Smooth muscle cell (in vitro differentiated cells): ENCODE measurements around the gene REM2. TPM values are rescaled to one million over a fixed set of nuclear protein-coding genes. Genes with fewer than 3 reads are reported as not detected.

Experiments
- DNase-seq: peaks from one replicate; lab custom pipeline; 2025; ENCODE audit not compliant: unreplicated experiment; lab: John Stamatoyannopoulos, UW
- H2AFZ ChIP-seq: fragments of 200-600 bp; sonication (generic); 2 replicates; pipeline ENCODE4 v1.6.0; 2016; ENCODE audit warnings: antibody characterized with exemption, low read depth, mild to moderate bottlenecking
- H3F3A ChIP-seq: fragments of 200-600 bp; sonication (generic); 2 replicates; pipeline ENCODE4 v1.6.0; 2017; ENCODE audit warnings: antibody characterized with exemption, low read depth
- H3K27ac ChIP-seq: fragments of 200-600 bp; sonication (generic); 2 replicates; pipeline ENCODE4 v1.5.1; 2016; ENCODE audit warnings: low read depth, mild to moderate bottlenecking
- H3K27me3 ChIP-seq: fragments of 200-600 bp; sonication (generic); 2 replicates; pipeline ENCODE4 v1.6.1; 2016; ENCODE audit warnings: low read depth, mild to moderate bottlenecking
- H3K36me3 ChIP-seq: fragments of 200-600 bp; sonication (generic); 2 replicates; pipeline ENCODE4 v1.5.1; 2016; ENCODE audit warnings: low read depth
- H3K4me1 ChIP-seq: fragments of 200-600 bp; sonication (generic); 2 replicates; pipeline ENCODE4 v1.5.1; 2016; ENCODE audit warnings: low read depth
- H3K4me2 ChIP-seq: fragments of 200-600 bp; sonication (generic); 2 replicates; pipeline ENCODE4 v1.6.0; 2016; ENCODE audit warnings: mild to moderate bottlenecking
- H3K4me3 ChIP-seq: fragments of 200-600 bp; sonication (generic); 2 replicates; pipeline ENCODE4 v1.5.1; 2016; ENCODE audit warnings: mild to moderate bottlenecking
- H3K79me2 ChIP-seq: fragments of 200-600 bp; sonication (generic); 2 replicates; pipeline ENCODE4 v1.6.0; 2016; ENCODE audit warnings: low read depth, mild to moderate bottlenecking
- H3K9ac ChIP-seq: fragments of 200-600 bp; sonication (generic); 2 replicates; pipeline ENCODE4 v1.6.0; 2016; ENCODE audit warnings: low read depth
- H3K9me3 ChIP-seq: fragments of 200-600 bp; sonication (generic); replicated peaks from 2 replicates; pipeline ENCODE4 v1.5.1; 2016; ENCODE audit warnings: low read depth
- H4K20me1 ChIP-seq: fragments of 200-600 bp; sonication (generic); 2 replicates; pipeline ENCODE4 v1.6.0; 2016; ENCODE audit warnings: low read depth
- WGBS: methylation state at CpG from one replicate; pipeline ENCODE4 v1.1.7; 2016; ENCODE audit warnings: low lambda C conversion rate; 5-methylcytosine and 5-hydroxymethylcytosine counted together
- polyA plus RNA-seq: library from polyadenylated mRNA; unstranded; fragments of >200 nt; fragmentation: Nextera tagmentation; extraction: Ambion mirVana; gene quantifications from 2 replicates; pipeline ENCODE4 v1.2.1, GENCODE V29; 2016
- total RNA-seq: library from RNA; depleted of rRNA; stranded (reverse); fragments of >200 nt; gene quantifications from 2 replicates; pipeline ENCODE4 v1.2.3, GENCODE V29; 2014
- TF ChIP-seq, protein P1 (sequence below): fragments of 200-600 bp; sonication (generic); IDR thresholded peaks from 2 replicates; pipeline ENCODE4 v1.5.1; 2017; ENCODE audit warnings: borderline replicate concordance, mild to moderate bottlenecking, antibody characterized with exemption; ENCODE audit not compliant: insufficient read depth, poor library complexity, severe bottlenecking

REM2 gene
- total and polyA plus RNA-seq, 2 experiments from 2014 or later, result 1.6 to 2.6 TPM

DNA sequence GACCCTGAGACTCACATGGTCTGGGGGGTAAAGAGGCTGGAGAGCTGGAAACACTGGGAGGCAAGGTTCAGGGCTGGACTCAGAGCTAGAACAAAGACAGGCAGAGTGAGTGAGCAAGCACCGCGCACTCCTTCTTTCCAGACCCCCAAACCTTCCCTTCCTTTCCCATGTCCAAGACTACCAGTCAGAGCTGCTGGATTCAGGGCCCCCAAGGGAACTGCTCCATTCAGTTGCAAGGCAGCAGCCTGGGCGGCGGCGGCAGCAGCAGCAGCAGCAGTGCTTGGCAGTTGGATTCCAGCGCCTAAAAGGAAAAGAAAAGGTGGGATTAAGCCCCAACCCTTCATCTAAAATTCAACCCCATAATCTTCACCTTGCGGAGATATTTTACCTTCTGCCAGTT is 18.8 kb downstream of the REM2 start:
- Histone ChIP-seq H2AFZ (no peak overlapping the region), H3K27me3 (no peaks in the 10 kb centered on the region), H3K27ac (no peak overlapping the region), H3K9me3 (no peaks in the 10 kb centered on the region), H3F3A (peaks cover 16% of the 10 kb centered on the region), H3K36me3 (peaks cover 11% of the 10 kb centered on the region), H3K79me2 (no peaks in the 10 kb centered on the region), H4K20me1 (no peaks in the 10 kb centered on the region), H3K9ac (no peak overlapping the region), H3K4me2 (no peak overlapping the region), H3K4me1 (peaks cover 10% of the 10 kb centered on the region), H3K4me3 (no peak overlapping the region)
- no peak for DNase-seq
- TF ChIP-seq, protein P1, sequence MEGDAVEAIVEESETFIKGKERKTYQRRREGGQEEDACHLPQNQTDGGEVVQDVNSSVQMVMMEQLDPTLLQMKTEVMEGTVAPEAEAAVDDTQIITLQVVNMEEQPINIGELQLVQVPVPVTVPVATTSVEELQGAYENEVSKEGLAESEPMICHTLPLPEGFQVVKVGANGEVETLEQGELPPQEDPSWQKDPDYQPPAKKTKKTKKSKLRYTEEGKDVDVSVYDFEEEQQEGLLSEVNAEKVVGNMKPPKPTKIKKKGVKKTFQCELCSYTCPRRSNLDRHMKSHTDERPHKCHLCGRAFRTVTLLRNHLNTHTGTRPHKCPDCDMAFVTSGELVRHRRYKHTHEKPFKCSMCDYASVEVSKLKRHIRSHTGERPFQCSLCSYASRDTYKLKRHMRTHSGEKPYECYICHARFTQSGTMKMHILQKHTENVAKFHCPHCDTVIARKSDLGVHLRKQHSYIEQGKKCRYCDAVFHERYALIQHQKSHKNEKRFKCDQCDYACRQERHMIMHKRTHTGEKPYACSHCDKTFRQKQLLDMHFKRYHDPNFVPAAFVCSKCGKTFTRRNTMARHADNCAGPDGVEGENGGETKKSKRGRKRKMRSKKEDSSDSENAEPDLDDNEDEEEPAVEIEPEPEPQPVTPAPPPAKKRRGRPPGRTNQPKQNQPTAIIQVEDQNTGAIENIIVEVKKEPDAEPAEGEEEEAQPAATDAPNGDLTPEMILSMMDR, result no peak
- 97% methylated on average over 7 of the region's 7 CpGs for WGBS

DNA sequence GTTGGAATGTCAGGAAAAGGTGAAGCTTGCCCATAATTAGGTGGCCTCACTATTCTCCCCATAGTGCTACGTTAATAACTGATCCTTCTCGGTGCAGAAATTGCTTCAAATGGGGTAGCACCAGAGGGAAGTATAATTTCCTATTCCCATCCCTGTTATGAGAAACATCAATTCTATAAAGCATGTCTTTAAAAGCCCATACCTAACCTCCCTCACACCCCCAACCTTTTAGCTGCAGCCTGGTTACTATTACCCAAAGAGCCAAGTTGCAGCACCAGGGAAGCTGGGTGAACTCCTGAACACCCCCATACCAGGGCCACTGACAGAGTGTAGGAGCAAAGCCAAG is 20.7 kb downstream of the REM2 start:
- Histone ChIP-seq H3K4me2 (no peak overlapping the region), H3K79me2 (peaks cover 10% of the 10 kb centered on the region), H3K4me3 (no peak overlapping the region), H3K9ac (no peak overlapping the region), H3F3A (peaks cover 6% of the 10 kb centered on the region), H3K4me1 (peaks cover 9% of the 10 kb centered on the region), H4K20me1 (no peaks in the 10 kb centered on the region), H3K9me3 (no peaks in the 10 kb centered on the region), H2AFZ (no peak overlapping the region), H3K27me3 (no peaks in the 10 kb centered on the region), H3K36me3 (peaks cover 11% of the 10 kb centered on the region), H3K27ac (no peak overlapping the region)
- 100% methylated on average over 2 of the region's 2 CpGs for WGBS
- TF ChIP-seq, protein P1, result no peak
- no peak for DNase-seq

DNA sequence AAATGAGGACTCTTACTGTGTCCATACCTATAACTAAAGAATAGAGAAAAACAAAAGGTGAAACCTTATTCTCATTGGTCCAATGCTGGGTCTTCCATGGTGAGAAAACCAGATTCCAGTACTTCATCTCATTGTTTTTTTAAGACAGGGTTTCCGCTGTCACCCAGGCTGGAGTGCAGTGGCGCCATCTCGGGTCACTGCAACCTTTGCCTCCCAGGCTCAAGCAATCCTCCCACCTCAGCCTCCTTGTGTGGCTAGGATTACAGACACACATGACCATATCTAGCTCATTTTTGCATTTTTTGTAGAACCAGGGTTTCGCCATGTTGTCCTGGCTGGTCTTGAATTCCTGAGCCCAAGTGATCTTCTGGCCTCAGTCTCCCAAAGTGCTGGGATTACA is 22.6 kb downstream of the REM2 start:
- TF ChIP-seq, protein P1, result no peak
- Histone ChIP-seq H4K20me1 (no peaks in the 10 kb centered on the region), H3K9me3 (no peaks in the 10 kb centered on the region), H2AFZ (no peak overlapping the region), H3K36me3 (peaks cover 16% of the 10 kb centered on the region), H3K4me1 (no peaks in the 10 kb centered on the region), H3K27me3 (no peaks in the 10 kb centered on the region), H3F3A (peaks cover 3% of the 10 kb centered on the region), H3K27ac (no peak overlapping the region), H3K9ac (no peak overlapping the region), H3K4me3 (no peak overlapping the region), H3K79me2 (peaks cover 13% of the 10 kb centered on the region), H3K4me2 (no peak overlapping the region)
- DNase-seq, result no peak
- WGBS, result 97% methylated on average over 4 of the region's 4 CpGs

DNA sequence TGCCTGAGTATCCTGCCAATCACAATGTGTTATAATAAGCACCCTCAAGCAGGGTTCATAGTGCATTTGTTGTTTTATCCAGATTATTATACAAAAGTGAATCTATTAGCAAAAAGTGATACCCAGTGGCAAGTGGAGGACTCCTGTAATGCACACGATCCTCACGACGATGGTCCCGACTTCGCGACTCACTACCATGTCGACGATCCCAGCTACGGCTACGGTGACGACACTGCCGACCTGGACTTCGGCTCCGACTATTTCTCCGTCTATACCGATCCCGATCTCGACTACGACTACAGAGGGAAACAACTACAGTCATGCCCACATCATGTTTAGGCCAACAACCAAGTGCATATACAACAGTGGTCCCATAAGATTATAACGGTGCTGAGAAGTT is 23.1 kb downstream of the REM2 start:
- H3K9me3 ChIP-seq, result no peaks in the 10 kb centered on the region
- H3K27ac ChIP-seq, result no peak overlapping the region
- H4K20me1 ChIP-seq, result no peaks in the 10 kb centered on the region
- no peak overlapping the region for H3K9ac ChIP-seq
- TF ChIP-seq, protein P1, result no peak
- no peaks in the 10 kb centered on the region for H3K27me3 ChIP-seq
- H3K36me3 ChIP-seq, result peaks cover 16% of the 10 kb centered on the region
- H3K4me3 ChIP-seq, result no peak overlapping the region
- peaks cover 3% of the 10 kb centered on the region for H3F3A ChIP-seq
- DNase-seq, result no peak
- peaks cover 17% of the 10 kb centered on the region for H3K79me2 ChIP-seq
- H3K4me1 ChIP-seq, result no peaks in the 10 kb centered on the region
- H3K4me2 ChIP-seq, result no peak overlapping the region
- no peak overlapping the region for H2AFZ ChIP-seq
- 97% methylated on average over 20 of the region's 20 CpGs for WGBS
